ENCODE measurements around the gene RSU1.

The RSU1 gene

GRCh38 chr10:16640153-16640552 is 177.1 kb downstream of the RSU1 start:
- DNase-seq (ENCODE audit: insufficient read length, low spot score) (no peak), FAIRE-seq (no peak)
- TF ChIP-seq POLR2A (IDR thresholded peaks at IDR 0.05; ENCODE audit: low read depth, low read length), result no peak

- TF ChIP-seq POLR2A (IDR thresholded peaks at IDR 0.05; ENCODE audit: low read depth, low read length), result no peak
- FAIRE-seq (no peak), DNase-seq (ENCODE audit: insufficient read length, low spot score) (no peak)
Measured at GRCh38 chr10:16639471-16639870, 177.8 kb downstream of the RSU1 start.

- no peak for TF ChIP-seq POLR2A (IDR thresholded peaks at IDR 0.05; ENCODE audit: low read depth, low read length)
- no peak for FAIRE-seq
- no peak for DNase-seq (ENCODE audit: insufficient read length, low spot score)
Measured at GRCh38 chr10:16632996-16633395, 184.2 kb downstream of the RSU1 start.

GRCh38 chr10:16626697-16627096 is 190.5 kb downstream of the RSU1 start:
- DNase-seq (ENCODE audit: insufficient read length, low spot score) (no peak), FAIRE-seq (no peak)
- no peak for TF ChIP-seq POLR2A (IDR thresholded peaks at IDR 0.05; ENCODE audit: low read depth, low read length)

- FAIRE-seq (no peak), DNase-seq (ENCODE audit: insufficient read length, low spot score) (no peak)
- TF ChIP-seq POLR2A (IDR thresholded peaks at IDR 0.05; ENCODE audit: low read depth, low read length), result no peak
Measured at GRCh38 chr10:16612981-16613355, 204.3 kb downstream of the RSU1 start.

GRCh38 chr10:16612115-16612980 is 204.9 kb downstream of the RSU1 start:
- peak; percentile 11 for DNase-seq (ENCODE audit: insufficient read length, low spot score)

GRCh38 chr10:16611037-16611436 is 206.2 kb downstream of the RSU1 start:
- no peak for DNase-seq (ENCODE audit: insufficient read length, low spot score)
- no peak for FAIRE-seq
- TF ChIP-seq POLR2A (IDR thresholded peaks at IDR 0.05; ENCODE audit: low read depth, low read length), result no peak

More at GRCh38 chr10:16612115-16612980, 204.9 kb downstream of the RSU1 start:
- no peak for TF ChIP-seq POLR2A (IDR thresholded peaks at IDR 0.05; ENCODE audit: low read depth, low read length)
- no peak for FAIRE-seq

- FAIRE-seq (no peak), DNase-seq (ENCODE audit: insufficient read length, low spot score) (no peak)
- TF ChIP-seq POLR2A (IDR thresholded peaks at IDR 0.05; ENCODE audit: low read depth, low read length), result no peak
Measured at GRCh38 chr10:16609211-16609610, 208.0 kb downstream of the RSU1 start.

GRCh38 chr10:16606923-16607322 is 210.3 kb downstream of the RSU1 start:
- DNase-seq (ENCODE audit: insufficient read length, low spot score) (no peak), FAIRE-seq (no peak)
- no peak for TF ChIP-seq POLR2A (IDR thresholded peaks at IDR 0.05; ENCODE audit: low read depth, low read length)

GRCh38 chr10:16606421-16606820 is 210.8 kb downstream of the RSU1 start:
- DNase-seq (ENCODE audit: insufficient read length, low spot score) (no peak), FAIRE-seq (no peak)
- TF ChIP-seq POLR2A (IDR thresholded peaks at IDR 0.05; ENCODE audit: low read depth, low read length), result no peak

GRCh38 chr10:16603308-16603707 is 213.9 kb downstream of the RSU1 start:
- no peak for DNase-seq (ENCODE audit: insufficient read length, low spot score)
- TF ChIP-seq POLR2A (IDR thresholded peaks at IDR 0.05; ENCODE audit: low read depth, low read length), result no peak
- no peak for FAIRE-seq

- FAIRE-seq (no peak), DNase-seq (ENCODE audit: insufficient read length, low spot score) (no peak)
- TF ChIP-seq POLR2A (IDR thresholded peaks at IDR 0.05; ENCODE audit: low read depth, low read length), result no peak
Measured at GRCh38 chr10:16602104-16602775, 215.0 kb downstream of the RSU1 start.

GRCh38 chr10:16599662-16600061 is 217.6 kb downstream of the RSU1 start:
- DNase-seq (ENCODE audit: insufficient read length, low spot score) (no peak), FAIRE-seq (no peak)

GRCh38 chr10:16597656-16598055 is 219.6 kb downstream of the RSU1 start:
- no peak for DNase-seq (ENCODE audit: insufficient read length, low spot score)
- no peak for FAIRE-seq
- TF ChIP-seq POLR2A (IDR thresholded peaks at IDR 0.05; ENCODE audit: low read depth, low read length), result no peak

More at GRCh38 chr10:16599662-16600061, 217.6 kb downstream of the RSU1 start:
- TF ChIP-seq POLR2A (IDR thresholded peaks at IDR 0.05; ENCODE audit: low read depth, low read length), result no peak

- TF ChIP-seq POLR2A (IDR thresholded peaks at IDR 0.05; ENCODE audit: low read depth, low read length), result no peak
- FAIRE-seq, result no peak
- no peak for DNase-seq (ENCODE audit: insufficient read length, low spot score)
Measured at GRCh38 chr10:16592378-16592777, 224.8 kb downstream of the RSU1 start.

Measured in H54 (cell line).